Psoas muscle (tissue), 8 donors: ENCODE results near the gene CRTC3. TPM values are rescaled to one million over a fixed set of nuclear protein-coding genes. Genes with fewer than 3 reads are reported as not detected.
"Not testable (repeated sequence)": the region's sequence is repeated elsewhere in the genome, so short reads cannot be mapped to it uniquely, and the experiment has no call there.

Source experiments
- ATAC-seq, 4 donors: fragments of 200-7000 bp; cut with Tn5 transposase; one replicate each; pipeline ENCODE4 v1.9.1; 2020; ENCODE audit warnings: moderate library complexity in 3 of 4, mild to moderate bottlenecking in 2 of 4
- DNase-seq, 2 donors: peaks; one replicate each; pipeline ENCODE4 v3.0.0-alpha.2; 2020
- H3K27ac ChIP-seq: fragments of 200-600 bp; one replicate; pipeline ENCODE4 v1.8.0; 2022
- H3K27me3 ChIP-seq, 3 donors: fragments of 200-600 bp in 1 of 3; one replicate each; pipeline versions ENCODE4 v1.6.1 to v1.8.0; 2013 to 2022; ENCODE audit warnings: low read length in 2 of 3, mild to moderate bottlenecking in 2 of 3, moderate library complexity in 1 of 3; ENCODE audit not compliant: insufficient read depth in 3 of 3
- H3K36me3 ChIP-seq, 2 donors: fragments of 200-600 bp in 1 of 2; one replicate each; pipeline versions ENCODE4 v1.6.1 to v1.8.0; 2013 to 2022; ENCODE audit warnings: low read depth in 1 of 2, mild to moderate bottlenecking in 1 of 2, moderate library complexity in 1 of 2; ENCODE audit not compliant: insufficient read depth in 1 of 2
- H3K4me1 ChIP-seq: fragments of 200-600 bp; one replicate; pipeline ENCODE4 v1.8.0; 2022
- H3K4me3 ChIP-seq: fragments of 200-600 bp; one replicate; pipeline ENCODE4 v1.8.0; 2022; ENCODE audit warnings: mild to moderate bottlenecking
- H3K9me3 ChIP-seq: fragments of 200-600 bp; one replicate; pipeline ENCODE4 v1.8.0; 2022
- WGBS, 3 donors: extraction: QIAGEN DNeasy Blood & Tissue Kit; methylation state at CpG; one replicate each; pipeline versions ENCODE4 v1.1.6 to v1.1.7; 2013; 5-methylcytosine and 5-hydroxymethylcytosine counted together
- intact Hi-C, 2 donors: fragments of 100-400 bp; cut with DNase I; formaldehyde crosslinking; loops; one replicate each; pipeline versions ENCODE4 v1.11.0 to v1.14.2; 2022
- polyA plus RNA-seq, 3 donors: library from polyadenylated mRNA; stranded (reverse); fragments of 200-250 nt; gene quantifications; one replicate each; pipeline ENCODE4 v1.2.3, GENCODE V29; 2013
- total RNA-seq, 4 donors: library from RNA; stranded (reverse); fragmentation: NEBNext Ultra II Directional in 2 of 4; extraction: Animal tissue kit (Norgen Biotek cat#: 25700) in 2 of 4; gene quantifications; one replicate each; pipeline versions ENCODE4 v1.2.1 to v1.2.4, GENCODE V29; 2021 to 2023
- TF ChIP-seq, protein P1 (sequence below): fragments of 200-600 bp; IDR thresholded peaks from one replicate; pipeline ENCODE4 v1.8.0; 2022; ENCODE audit warnings: antibody characterized with exemption
- donor health status: healthy with polysubstance abuse.
- donor health status: DM: no; HTN: no; CAD: no; lungs with moderate emphysema.
- donor health status: Bipolar disorder and iron deficiency.
- donor health status: healthy.
- donor health status: DM: yes; HTN: yes; CAD: no.
- donor health status: DM: no; HTN: no; CAD: no.
- donor health status: DM: no; HTN: no; CAD: no.
- donor health status: DM: yes; HTN: yes; CAD: no.

The CRTC3 gene
- total and polyA plus RNA-seq, 7 donors, result 6.9 to 30.8 (median 15.3) TPM

DNA sequence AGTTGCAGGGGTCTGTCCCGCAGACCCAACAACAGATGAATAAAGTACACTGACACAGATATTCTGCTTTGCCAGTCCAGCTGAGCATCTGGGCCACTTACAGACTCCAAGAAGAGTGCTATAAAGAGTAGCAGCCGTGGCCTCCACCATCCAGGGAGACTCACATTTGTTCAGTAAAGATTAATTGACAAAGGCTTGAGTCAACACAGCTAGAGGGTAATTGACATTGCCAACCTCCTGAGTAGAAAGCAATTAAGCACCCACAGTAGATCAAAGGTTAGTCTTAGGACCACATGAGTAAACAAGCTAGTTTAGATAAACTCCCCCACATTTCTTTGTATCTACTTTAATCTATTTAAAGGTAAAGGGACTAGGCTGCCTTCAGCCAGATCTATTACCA is 16.3 kb upstream of the CRTC3 start:
- Histone ChIP-seq H3K4me3 (no peak overlapping the region), H3K9me3 (no peaks in the 10 kb centered on the region), H3K27ac (no peak overlapping the region), H3K27me3 (no peaks in the 10 kb centered on the region), H3K4me1 (no peaks in the 10 kb centered on the region), H3K36me3 (no peaks in the 10 kb centered on the region)
- TF ChIP-seq, protein P1, sequence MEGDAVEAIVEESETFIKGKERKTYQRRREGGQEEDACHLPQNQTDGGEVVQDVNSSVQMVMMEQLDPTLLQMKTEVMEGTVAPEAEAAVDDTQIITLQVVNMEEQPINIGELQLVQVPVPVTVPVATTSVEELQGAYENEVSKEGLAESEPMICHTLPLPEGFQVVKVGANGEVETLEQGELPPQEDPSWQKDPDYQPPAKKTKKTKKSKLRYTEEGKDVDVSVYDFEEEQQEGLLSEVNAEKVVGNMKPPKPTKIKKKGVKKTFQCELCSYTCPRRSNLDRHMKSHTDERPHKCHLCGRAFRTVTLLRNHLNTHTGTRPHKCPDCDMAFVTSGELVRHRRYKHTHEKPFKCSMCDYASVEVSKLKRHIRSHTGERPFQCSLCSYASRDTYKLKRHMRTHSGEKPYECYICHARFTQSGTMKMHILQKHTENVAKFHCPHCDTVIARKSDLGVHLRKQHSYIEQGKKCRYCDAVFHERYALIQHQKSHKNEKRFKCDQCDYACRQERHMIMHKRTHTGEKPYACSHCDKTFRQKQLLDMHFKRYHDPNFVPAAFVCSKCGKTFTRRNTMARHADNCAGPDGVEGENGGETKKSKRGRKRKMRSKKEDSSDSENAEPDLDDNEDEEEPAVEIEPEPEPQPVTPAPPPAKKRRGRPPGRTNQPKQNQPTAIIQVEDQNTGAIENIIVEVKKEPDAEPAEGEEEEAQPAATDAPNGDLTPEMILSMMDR, result no peak
- DNase-seq, result no peak
- WGBS, 3 donors, result 97 to 100% (median 100%) methylated on average over 2 of the region's 2 CpGs
- intact Hi-C loops, result no loop called here
- ATAC-seq, result no peak

DNA sequence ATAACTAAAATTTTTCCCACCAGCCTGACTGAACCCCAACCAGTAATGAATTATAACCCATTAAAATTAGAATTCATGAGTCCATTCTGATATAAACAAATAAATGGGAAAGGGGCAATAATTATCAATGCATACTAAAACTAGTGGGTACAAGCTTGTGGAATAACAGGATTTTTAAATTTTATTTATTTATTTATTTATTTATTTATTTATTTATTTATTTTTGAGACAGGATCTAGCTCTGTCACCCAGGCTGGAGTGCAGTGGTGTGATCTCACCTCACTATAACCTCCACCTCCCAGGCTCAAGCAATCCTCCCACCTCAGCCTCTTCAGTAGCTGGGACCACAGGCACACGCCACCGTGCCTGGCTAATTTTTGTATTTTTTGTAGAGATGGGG is 15.8 kb upstream of the CRTC3 start:
- H3K27ac ChIP-seq, DNase-seq, ATAC-seq, H3K4me3 ChIP-seq, H3K36me3 ChIP-seq, H3K4me1 ChIP-seq, H3K27me3 ChIP-seq, H3K9me3 ChIP-seq, intact Hi-C loops: not testable (repeated sequence)
- WGBS, 3 donors, result 50 to 91% (median 75%) methylated on average over 2 of the region's 2 CpGs

DNA sequence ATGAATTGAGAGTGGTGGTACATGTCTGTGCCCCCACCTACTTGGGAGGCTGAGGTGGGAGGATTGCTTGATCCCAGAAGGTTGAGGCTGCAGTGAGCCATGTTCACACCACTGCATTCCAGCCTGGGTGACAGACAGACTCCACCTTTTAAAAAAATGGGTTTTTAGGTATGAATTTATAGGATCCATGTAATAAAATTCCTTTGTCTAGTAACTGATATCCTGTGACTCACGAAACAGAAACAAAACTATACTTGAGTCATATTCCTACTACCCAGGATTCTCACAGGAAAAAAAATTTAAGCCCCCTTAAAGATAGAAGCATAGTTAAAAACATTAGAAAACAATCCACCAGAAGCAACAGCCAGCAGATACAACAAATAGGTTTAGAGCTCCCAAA is 10.0 kb upstream of the CRTC3 start:
- intact Hi-C loops, result no loop called here
- Histone ChIP-seq H3K27ac (no peak overlapping the region), H3K36me3 (no peaks in the 10 kb centered on the region), H3K9me3 (no peaks in the 10 kb centered on the region), H3K27me3 (no peaks in the 10 kb centered on the region), H3K4me1 (no peaks in the 10 kb centered on the region), H3K4me3 (no peak overlapping the region)
- TF ChIP-seq, protein P1, result no peak
- DNase-seq, result no peak
- ATAC-seq, result no peak
- WGBS, 3 donors, result 76 to 84% (median 80%) methylated on average over 1 of the region's 1 CpG

DNA sequence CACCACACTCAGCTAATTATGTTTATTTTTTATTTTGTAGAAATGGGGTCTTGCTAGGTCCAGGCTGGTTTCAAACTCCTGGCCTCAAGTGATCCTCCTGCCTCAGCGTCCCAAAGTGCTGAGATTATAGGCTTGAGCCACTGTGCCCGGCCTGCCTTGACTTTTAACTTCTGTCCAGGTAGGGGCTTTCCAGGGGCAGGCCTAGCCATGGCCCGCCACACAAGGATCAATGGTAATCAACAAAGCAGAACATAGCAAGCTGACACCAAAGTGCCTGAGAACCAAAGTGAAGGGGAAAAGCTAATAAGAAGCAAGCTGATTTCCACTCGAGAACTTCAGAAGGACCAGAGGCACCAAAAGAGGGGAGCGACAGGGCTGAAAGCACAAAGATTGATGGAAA is 9.4 kb upstream of the CRTC3 start:
- Histone ChIP-seq H3K4me3 (no peak overlapping the region), H3K27ac (no peak overlapping the region), H3K9me3 (no peaks in the 10 kb centered on the region), H3K27me3 (no peaks in the 10 kb centered on the region), H3K36me3 (no peaks in the 10 kb centered on the region), H3K4me1 (no peaks in the 10 kb centered on the region)
- no peak for ATAC-seq
- intact Hi-C loops, result no loop called here
- TF ChIP-seq, protein P1, result no peak
- DNase-seq, result no peak
- 86 to 93% (median 93%) methylated on average over 5 of the region's 5 CpGs for WGBS, 3 donors

DNA sequence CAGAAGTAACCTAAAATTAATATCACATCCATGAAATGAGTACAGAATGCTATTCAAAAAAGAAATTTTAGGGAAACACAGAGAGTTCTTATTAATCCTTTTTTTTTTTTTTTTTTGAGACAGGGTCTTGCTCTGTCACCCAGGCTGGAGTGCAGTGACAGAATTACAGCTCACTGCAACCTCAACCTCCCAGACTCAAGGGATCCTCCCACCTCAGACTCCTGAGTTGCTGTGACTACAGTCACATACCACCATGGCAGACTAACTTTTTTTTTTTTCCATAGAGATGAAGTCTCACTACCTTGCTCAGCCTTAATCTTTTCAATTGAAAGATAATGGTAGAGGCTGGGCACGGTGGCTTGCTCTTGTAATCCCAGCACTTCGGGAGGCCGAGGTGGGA is 6.3 kb upstream of the CRTC3 start:
- H3K36me3 ChIP-seq, result no peaks in the 10 kb centered on the region
- H3K27me3 ChIP-seq, result no peaks in the 10 kb centered on the region
- no peak overlapping the region for H3K4me3 ChIP-seq
- WGBS, 3 donors, result 93 to 96% (median 96%) methylated on average over 3 of the region's 3 CpGs
- no peaks in the 10 kb centered on the region for H3K4me1 ChIP-seq
- intact Hi-C loops, result no loop called here
- H3K27ac ChIP-seq, result no peak overlapping the region
- TF ChIP-seq, protein P1, result no peak
- H3K9me3 ChIP-seq, result no peaks in the 10 kb centered on the region
- ATAC-seq (no peak), DNase-seq (no peak)

DNA sequence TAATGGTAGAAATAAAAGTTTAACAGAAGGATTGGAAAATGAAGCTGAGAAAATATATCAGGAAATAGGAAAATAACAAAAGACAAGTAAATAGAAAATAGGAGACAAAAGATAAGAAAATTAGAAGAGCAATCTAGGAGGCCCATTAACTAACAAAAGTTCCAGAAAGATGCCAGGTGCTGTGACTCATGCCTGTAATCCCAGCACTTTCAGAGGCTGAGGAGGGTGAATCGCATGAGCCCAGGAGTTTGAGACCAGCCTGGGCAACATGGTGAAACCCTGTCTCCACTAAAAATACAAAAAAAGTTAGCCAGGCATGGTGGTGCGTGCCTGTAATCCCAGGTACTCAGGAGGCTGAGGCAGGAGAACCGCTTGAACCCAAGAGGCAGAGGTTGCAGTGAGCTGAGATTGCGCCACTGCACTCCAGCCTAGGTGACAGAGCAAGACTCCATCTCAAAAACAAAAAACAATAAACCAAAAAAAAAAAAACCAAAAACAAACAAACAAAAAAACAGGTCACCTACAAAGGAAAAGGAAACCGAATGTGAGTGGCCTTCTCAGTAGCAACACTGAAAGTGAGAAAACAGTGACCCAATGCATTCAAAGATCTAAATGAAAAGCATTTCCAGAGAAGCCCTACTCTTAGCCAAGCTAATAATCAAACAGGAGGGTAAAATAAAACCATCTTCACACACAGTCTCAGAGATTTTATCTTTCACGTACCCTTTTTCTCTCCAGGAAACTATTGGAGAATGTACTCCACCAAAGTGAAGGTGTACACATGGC is 5.5 kb upstream of the CRTC3 start:
- ATAC-seq, intact Hi-C loops, H3K4me3 ChIP-seq, H3K36me3 ChIP-seq, H3K9me3 ChIP-seq, H3K4me1 ChIP-seq, H3K27me3 ChIP-seq, H3K27ac ChIP-seq, DNase-seq: not testable (repeated sequence)
- WGBS, 3 donors, result 89 to 91% (median 91%) methylated on average over 6 of the region's 6 CpGs
